Activated CD4-positive, alpha-beta T cell treated with anti-CD3 and anti-CD28 coated beads, Interleukin-2, amount 50 U/mL, for 24 hours (primary cell): ENCODE measurements around the gene PRR14L.

Experiments used
- DNase-seq, 2 donors: peaks; one replicate each; pipeline ENCODE4 v3.0.0-alpha.2; 2020; ENCODE audit warnings: low read depth in 1 of 2, low spot score in 1 of 2

The PRR14L gene

DNA sequence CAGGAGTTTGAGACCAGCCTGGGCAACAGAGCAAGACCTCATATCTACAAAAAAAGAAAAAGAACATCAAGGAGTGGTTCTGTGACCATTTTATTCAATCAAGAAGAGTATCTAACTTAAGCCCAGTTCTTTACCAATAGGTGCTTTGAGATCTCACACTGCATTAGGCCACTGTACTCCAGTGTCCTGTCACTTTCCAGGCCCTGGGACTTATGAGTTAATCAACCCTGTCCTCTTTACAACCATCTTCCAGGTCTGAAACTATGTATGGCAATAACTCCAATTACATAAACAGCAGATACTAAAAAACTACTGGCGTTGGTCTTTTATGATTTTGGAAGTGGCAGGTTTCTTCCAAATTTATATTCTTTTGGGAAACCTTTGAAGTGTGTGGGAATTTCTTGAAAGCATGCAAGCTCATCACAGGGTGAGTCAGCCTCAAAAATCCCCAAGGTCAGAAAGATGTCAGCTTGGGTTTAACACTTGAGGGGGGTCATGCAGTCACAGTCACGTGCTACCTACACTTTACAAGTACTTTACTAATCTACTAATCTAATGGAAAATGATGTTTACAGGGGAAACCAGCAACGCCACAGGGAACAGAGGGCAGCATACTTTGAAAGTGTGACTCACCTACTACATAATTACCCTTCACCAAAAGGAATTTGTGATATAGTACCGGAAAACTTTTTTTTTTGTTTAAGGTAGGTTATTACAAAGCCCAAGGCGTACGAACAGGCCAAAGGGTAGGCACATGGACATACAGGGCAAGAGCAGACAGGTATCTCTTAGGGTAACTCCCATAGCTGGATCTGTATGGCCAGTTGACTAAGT, 103.5 kb downstream of the PRR14L start:
- DNase-seq: peak in 1 of 2 donors; percentile 55

DNA sequence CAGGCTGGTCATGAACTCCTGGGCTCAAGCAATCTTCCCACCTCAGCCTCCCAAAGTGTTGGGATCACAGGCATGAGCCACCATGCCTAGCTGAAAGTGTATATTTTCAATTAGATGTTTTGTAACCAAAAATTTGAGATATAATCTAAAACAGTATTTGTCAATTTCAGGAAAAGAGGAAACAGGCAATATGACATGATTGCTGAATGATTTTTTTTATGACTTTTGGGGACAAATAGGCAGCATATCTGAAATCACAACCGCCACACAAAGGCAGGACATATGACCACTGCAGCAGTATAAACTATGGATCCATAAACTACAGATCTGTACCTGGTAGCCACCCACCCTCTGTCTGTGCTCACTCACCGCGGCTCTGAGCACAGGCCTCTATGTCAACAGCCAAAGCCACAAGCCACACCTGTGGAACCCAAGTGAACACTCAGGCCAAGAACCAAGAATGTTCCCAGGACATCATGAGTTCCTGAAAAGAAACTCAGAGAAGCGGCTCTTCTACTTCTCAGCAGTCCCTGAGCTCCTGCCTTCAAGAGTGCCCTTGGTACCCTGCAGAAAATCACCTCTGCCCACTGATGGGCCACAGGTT, 110.4 kb downstream of the PRR14L start:
- DNase-seq: no peak

DNA sequence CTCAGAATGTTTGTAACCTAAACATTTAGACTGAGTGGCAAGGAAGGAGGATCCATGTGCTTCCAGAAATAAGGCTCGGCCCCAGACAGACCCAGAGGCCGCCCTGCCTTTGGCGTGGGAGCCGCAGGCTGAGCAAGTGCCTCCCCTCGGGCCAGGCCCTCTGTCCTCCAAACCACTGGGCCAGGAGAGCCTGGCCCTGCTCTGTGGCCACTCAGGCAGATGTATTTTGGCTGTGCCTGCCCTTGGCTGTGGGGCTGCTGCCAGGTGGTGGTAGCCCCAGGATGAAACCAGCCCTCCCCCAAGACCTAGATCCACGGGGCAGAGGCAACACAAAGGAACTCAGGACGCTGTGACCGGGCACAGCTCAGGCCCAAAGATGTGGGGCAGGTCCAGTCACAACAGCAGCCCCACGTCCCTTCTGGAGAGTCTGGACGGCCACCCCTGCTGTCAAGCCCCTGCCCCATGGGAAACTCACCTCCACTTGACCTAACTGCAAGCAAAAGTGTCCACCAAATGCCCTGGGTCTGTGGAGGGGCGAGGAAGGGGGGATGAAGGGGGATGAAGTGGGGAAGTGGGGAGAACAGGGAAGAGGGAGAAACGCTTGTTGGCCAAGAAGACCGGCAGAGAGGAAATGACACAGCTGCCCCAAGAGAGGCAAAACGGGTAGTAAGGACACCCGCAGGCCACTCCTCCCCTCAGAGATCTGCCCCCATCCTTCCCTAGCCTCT, 111.9 kb downstream of the PRR14L start:
- no peak for DNase-seq

DNA sequence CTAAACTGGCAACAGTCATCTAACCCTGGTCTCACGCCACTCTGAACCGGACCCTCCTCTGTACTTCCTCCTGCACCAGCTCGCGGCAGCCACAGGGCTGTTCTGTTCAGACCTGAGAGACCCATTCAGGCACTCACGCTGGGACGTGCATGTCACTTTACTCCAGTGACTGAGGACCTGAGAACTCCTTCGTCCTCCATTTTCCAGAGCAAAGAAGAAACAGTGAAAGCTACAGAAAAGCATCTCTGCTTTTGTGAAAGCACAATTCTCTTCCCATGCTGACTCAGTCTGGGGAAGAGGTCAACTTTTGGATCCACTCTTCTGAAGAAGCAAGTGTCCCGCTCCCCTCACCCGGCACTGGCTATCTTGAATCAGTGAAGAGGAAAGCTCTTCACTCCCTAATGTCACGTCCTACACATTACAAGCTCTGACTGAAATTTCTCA, 112.5 kb downstream of the PRR14L start:
- no peak for DNase-seq

DNA sequence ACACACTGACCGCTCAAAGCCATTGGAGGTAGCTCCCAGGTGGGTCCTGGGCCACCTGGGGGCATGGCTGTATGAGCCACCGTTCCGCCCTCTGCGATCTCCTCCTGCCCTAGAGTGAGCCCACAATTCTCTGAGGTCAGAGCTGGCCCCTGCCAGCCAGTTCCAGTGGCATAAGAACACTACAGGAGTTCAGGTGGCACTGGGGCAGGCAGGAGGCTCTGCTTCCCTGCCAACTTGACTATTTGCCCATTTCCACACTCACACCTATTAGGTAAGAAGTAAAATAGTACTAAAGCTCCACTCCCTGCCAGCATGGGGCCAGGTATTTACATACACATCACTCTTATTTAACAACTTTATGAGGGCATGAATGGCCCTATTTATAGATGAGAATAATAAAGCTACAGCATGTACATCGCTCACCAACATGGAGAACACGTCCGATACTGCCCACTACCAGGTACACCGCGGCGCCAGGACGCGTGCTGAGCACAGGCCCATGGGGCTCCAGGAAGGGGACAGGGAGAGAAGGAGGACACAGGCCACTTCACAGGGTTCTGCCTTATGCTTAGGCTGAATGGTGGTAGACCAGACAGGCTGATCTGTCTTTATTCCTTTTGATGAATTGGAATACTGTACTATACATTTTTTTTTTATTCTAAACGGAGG, 114.2 kb downstream of the PRR14L start:
- DNase-seq: no peak

DNA sequence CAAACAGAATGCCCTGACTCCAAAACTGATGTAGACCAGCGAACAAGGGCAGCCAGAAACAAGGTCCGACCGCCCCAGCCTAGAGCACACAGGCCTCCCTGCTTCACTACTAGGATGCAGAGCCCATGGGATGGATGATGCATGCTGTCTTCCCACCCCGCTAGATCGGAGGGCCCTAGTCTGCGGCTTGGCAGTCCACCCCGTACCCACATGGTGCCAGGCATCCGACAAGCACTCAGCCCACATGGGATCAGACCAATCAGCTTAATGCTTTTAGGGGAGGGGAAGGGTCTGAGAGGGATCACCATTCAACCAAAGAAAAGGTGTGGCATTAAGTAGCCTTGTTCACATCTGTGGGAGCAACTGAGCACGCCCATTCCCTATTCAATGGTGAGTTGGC, 118.5 kb downstream of the PRR14L start:
- DNase-seq: no peak
